Sciatic nerve (tissue), 2 donors: ENCODE measurements around the gene CREB5. TPM values are rescaled to one million over a fixed set of nuclear protein-coding genes. Genes with fewer than 3 reads are reported as not detected.
"Not testable (repeated sequence)": the region's sequence is repeated elsewhere in the genome, so short reads cannot be mapped to it uniquely, and the experiment has no call there.

Source experiments
- ATAC-seq: fragments of 200-7000 bp; cut with Tn5 transposase; one replicate; pipeline ENCODE4 v1.9.1; 2020; ENCODE audit warnings: mild to moderate bottlenecking, moderate library complexity
- DNase-seq: peaks from one replicate; pipeline ENCODE4 v3.0.0-alpha.2; 2020; ENCODE audit warnings: low spot score
- intact Hi-C: fragments of 100-400 bp; cut with DNase I; formaldehyde crosslinking; loops from one replicate; pipeline ENCODE4 v1.14.2; 2022
- total RNA-seq: library from RNA; stranded (reverse); fragmentation: NEBNext Ultra II Directional; extraction: Animal tissue kit (Norgen Biotek cat#: 25700); gene quantifications from one replicate; pipeline ENCODE4 v1.2.1, GENCODE V29; 2021
- donor health status: DM: no; HTN: no; CAD: no.
- donor health status: DM: no; HTN: no; CAD: no.

Gene CREB5
- total RNA-seq, 1 donor from 2014 or later = 20.1 TPM

DNA sequence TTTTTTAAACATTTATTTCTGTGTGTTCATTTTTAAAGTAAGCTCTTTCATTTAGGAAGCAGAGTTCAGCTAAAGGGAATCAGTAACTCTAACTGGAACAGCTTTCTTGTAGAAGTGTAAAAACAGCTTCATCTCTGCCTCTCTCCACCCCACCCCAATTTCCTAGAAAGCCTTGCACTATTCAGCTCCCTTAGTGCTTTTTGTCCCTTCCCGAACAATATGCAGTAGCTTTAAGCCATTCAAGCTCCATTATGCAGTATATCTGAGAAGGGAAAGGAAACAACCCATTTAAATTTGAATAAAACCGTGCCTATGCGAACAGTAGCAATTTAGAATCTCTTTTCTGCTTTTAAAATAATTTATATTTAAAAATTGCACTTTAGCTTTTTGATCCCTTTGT lies 411.3 kb downstream of the CREB5 start:
- no peak for ATAC-seq
- no peak for DNase-seq
- intact Hi-C loops = no loop called here

- DNase-seq, intact Hi-C loops, ATAC-seq: not testable (repeated sequence)
Measured at GRCh38 chr7:28825817-28826448, 413.6 kb downstream of the CREB5 start.

DNA sequence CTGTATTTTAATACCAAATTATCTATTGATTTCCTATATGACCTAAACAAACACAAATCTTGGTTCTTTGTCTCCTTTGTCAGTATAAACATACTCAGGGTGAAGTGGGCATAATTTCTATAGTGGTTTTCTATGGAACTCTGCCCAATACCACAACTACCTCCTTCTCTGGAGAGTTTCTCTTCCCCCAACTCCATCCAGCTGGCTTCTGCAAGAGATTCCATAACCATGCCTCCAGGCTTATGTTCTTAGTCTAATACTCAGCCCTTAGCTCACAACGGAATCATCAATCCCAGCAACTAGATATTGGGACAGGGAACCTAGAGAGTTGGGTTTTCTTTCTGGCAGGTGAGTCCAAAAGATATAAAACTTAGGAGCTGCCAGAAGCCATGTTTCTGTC lies 418.5 kb downstream of the CREB5 start:
- DNase-seq = no peak
- intact Hi-C loops = no loop called here
- peak; percentile 46 for ATAC-seq

DNA sequence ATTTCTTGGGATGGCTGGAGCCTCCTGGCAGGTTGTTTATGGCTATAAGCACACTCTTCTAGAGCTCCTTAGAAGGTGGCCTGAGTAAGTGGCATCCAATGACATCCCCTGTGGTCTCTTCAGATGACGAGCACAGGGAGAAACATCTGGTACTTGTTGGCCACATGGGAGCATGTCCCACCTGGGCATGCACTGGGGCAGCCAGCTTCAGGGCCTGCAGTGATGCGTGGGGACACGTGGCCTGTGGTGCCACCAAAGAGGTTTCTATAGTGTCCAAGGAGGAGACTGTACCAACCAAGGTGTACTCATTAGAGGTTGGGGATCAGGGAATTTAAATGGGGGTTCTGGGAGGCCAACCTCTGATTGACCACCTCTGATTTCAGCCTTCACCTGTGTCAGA lies 420.4 kb downstream of the CREB5 start:
- no peak for ATAC-seq
- DNase-seq = no peak
- intact Hi-C loops = no loop called here

DNA sequence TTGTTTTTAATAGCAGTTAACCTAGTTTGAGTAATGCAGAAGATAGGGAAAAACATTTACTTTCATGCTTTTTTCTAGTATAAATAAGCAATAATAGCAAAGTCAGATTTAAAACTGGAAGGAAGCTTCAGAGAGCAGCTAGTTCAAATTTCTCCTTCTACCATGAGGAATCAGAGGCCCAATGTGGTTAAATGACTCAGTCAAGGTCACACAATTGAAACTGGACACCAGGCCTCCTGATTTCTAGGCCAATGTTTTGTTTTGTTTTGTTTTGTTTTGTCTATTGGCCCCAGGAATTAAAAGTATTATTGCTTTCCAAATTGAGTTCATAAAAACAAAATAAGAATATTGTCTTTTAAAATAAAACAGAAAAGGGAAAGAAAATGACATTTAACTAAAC lies 423.5 kb downstream of the CREB5 start:
- no peak for ATAC-seq
- intact Hi-C loops = no loop called here
- no peak for DNase-seq

- DNase-seq (no peak), ATAC-seq (no peak)
- intact Hi-C loops = no loop called here
Measured at GRCh38 chr7:28836716-28837115, 424.4 kb downstream of the CREB5 start.

- ATAC-seq (no peak), DNase-seq (no peak)
- intact Hi-C loops = no loop called here
Measured at GRCh38 chr7:28837216-28837615, 424.9 kb downstream of the CREB5 start.

DNA sequence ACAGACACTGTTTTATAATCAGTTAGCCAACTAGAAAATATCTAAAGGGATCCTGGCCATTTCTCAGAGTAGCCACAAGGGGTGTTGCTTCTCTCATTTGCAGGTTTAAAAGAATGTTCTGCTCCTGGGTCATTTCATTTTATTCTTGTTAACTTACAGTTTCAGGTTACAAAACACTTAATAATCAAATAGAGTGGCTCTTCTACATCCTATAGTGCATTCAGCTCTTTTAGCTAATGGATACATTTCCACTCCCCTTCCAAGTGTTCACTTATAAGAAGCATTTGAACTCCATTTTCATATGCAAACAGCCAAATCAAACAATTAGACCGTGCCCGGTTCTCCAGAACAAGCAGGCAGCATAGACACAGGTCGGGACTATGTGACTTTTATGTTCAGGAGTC lies 428.3 kb downstream of the CREB5 start:
- ATAC-seq = no peak
- intact Hi-C loops = no loop called here
- DNase-seq = no peak

DNA sequence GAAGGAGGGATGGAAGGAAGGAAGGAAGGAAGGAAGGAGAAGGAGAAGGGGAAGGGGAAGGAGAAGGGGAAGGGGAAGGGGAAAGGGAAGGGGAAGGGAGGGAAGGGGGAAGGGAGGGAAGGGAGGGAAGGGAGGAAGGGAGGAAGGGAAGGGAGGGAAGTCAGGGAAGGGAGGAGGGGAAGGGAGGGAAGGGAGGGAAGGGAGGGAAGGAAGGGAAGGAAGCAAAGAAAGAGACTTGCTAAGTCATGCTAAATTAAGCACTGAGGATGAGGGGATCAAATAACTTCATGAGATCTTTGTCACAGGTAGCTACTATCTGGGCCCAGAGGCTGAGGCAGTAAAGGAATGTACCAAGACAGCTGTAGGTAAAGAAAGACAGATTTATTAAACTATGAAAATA lies 429.4 kb downstream of the CREB5 start:
- no peak for ATAC-seq
- no peak for DNase-seq
- intact Hi-C loops = no loop called here

DNA sequence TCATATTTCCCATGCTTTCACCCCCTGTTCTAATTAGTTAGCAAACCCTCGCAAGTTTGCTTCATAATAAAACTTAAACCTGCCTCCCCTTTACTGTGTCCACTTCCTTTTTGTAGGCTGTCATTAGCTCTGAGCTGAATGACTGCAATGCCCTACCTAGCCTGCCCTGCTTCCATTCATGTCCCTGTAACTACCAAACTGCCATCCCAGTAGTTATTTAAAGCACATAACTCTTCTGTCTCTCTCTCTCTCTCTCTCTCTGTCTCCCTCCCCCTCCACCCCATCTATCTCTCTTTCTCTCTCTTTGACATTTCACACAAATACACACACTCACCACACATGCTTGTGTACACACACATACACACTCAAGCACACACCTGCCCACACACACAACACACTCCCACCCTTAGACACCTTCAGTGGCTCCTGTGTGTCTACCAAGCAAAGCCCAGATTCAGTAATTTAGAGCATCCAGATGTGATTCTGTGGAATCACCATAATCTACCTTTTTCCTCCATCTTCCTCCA lies 430.5 kb downstream of the CREB5 start:
- intact Hi-C loops = no loop called here
- DNase-seq (no peak), ATAC-seq (no peak)

- no peak for ATAC-seq
- intact Hi-C loops = no loop called here
- DNase-seq = no peak
Measured at GRCh38 chr7:28845106-28845505, 432.8 kb downstream of the CREB5 start.

DNA sequence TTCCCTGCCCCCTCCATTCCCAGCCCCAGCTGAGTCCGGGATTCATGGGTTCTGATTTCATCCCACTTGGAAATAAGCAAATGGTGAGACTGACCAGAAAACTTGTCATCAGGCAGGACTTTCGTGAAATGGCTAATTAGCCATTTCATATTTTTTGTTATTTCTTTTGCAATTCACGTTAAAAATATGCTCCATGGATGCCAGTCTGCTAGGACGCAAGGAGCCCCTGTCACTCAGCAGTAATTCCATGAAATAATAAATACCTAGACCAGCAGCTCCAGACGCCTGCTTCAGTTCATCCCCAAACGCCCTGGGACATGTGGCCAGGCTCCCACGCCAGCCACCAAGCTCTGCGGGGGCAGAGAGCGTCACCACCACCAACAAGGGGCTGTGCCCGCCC lies 434.9 kb downstream of the CREB5 start:
- DNase-seq (no peak), ATAC-seq (no peak)
- intact Hi-C loops = no loop called here

DNA sequence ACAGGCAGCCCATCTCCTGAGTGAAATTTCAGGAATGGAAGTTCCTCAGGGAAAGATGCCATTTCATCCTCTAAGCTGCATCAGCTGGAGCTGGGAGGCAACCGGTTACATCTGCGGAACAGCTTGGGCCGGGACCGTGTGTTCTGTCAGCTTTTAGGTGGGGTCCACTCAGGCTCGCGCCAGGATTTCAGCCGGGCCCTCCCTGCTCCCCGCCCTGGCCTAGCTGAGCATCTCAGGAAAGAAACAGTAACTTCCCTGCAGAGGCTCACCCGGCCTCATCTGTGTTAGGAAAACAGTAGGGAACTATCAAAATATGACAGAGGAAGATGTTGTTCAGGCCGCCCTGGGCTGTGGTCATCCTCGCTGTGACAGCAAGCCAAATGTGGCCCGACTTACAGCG lies 435.4 kb downstream of the CREB5 start:
- intact Hi-C loops = no loop called here
- DNase-seq (peak; percentile 58), ATAC-seq (peak; percentile 86)

GRCh38 chr7:28848906-28849305 lies 436.6 kb downstream of the CREB5 start:
- intact Hi-C loops = no loop called here
- DNase-seq (no peak), ATAC-seq (no peak)

DNA sequence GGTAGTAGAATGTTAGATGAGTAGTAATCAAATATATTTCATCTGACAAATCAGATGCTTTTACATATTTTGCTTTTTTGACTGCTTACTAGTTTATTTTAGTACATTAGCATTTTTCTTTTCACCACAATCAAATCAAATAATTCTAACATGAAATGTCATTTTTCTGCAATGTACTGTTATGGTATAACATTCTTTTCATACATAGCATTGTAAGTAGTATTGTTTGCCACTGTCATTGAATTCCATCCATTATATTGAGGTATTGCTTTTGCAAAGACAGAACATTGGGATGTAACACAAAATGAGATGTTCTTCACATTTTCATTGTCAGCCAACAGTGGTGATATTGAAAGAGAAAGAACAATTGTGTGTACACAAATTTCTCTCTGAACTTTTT lies 438.4 kb downstream of the CREB5 start:
- intact Hi-C loops = loop anchor here (10.0 kb wide), 1 partner anchor 466 kb away; no protein-coding TSS in a partner anchor
- no peak for ATAC-seq
- no peak for DNase-seq

- no peak for DNase-seq
- intact Hi-C loops = loop anchor here (10.0 kb wide), 1 partner anchor 468 kb away; no protein-coding TSS in a partner anchor
- peak; percentile 46 for ATAC-seq
Measured at GRCh38 chr7:28853150-28853549, 440.8 kb downstream of the CREB5 start.

DNA sequence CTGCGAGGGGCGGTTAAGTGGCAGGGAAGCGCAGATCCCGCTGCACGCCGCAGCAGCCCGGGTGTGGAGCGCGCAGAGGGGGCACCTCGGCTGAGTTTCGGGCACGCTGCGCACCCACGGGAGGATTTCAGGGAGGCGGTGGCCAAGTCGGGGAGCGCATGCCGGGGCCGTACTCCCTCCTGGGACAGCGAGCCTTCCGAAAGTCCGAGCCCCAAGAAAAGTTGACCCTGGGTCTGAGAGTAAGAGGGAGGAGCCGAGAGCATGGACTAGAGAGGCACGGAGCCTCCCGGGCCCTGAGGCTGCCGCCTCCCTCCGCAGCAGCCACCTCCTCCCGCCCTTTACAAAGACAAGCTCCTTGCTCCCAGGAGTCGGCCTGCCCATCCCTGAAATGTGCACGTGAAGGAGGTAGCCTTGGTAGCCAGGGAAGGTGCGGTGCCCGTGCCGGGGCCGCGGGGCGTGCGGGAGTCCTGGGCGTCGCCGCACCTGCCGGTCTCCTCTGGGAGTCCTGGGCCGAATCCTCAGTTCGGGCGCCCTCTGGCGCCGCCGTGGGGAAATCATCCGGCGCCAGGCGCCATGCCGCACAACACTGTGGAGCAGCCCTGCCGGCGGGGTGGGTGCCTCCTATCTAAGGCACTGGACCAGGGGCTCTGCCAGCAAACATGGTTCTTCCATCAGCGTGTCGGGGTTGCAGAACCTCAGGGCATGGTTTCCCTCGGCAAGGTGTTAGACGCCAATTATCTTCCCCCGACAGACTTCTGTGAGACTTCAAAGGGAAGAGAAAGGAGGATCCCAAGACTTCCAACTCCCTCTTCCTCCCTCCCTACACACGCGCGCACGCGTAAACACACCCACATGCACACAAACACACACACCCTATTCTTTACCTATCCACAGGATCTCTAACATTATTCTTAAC lies 441.8 kb downstream of the CREB5 start:
- peak; percentile 88 for DNase-seq
- intact Hi-C loops = loop anchor here (10.0 kb wide), 1 partner anchor 469 kb away; no protein-coding TSS in a partner anchor
- peak; percentile 98 for ATAC-seq

DNA sequence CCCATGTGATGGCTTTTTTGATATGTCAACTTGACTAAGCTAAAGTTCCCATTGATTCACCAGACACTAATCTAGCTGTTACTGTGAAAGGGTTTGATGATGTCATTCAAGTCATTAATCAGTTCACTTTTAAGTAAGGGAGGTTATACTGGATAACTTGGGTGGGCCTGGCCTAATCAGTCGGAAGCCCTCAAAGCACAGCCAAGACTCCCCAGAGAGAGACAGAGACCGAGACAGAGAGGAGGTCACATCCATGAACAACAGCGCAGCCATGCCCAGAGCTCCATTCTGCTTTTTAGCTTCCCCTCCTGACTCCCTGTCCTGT lies 442.4 kb downstream of the CREB5 start:
- intact Hi-C loops = loop anchor here (10.0 kb wide), 1 partner anchor 470 kb away; no protein-coding TSS in a partner anchor
- DNase-seq (no peak), ATAC-seq (no peak)

GRCh38 chr7:28855538-28856217 lies 443.4 kb downstream of the CREB5 start:
- intact Hi-C loops = loop anchor here (10.0 kb wide), 1 partner anchor 471 kb away; no protein-coding TSS in a partner anchor
- ATAC-seq (no peak), DNase-seq (no peak)
